A172 (cell line): ENCODE measurements around the gene ATP5PF. TPM values are rescaled to one million over a fixed set of nuclear protein-coding genes. Genes with fewer than 3 reads are reported as not detected.
A peak's percentile ranks its signal among the peaks of the same experiment; 100 is the strongest.
"Not testable (repeated sequence)": the region's sequence is repeated elsewhere in the genome, so short reads cannot be mapped to it uniquely, and the experiment has no call there.

ENCODE experiments used
- DNase-seq: peaks from one replicate; pipeline ENCODE4 v3.0.0-alpha.2; 2015; ENCODE audit warnings: low spot score
- total RNA-seq: library from RNA; depleted of rRNA; stranded (reverse); fragments of >200 nt; shearing (Covaris generic); gene quantifications from 2 replicates; pipeline ENCODE4 v1.2.3, GENCODE V29; 2014; rRNA removed

The ATP5PF gene
- total RNA-seq, 1 experiment from 2014 or later, result 247 TPM

DNA sequence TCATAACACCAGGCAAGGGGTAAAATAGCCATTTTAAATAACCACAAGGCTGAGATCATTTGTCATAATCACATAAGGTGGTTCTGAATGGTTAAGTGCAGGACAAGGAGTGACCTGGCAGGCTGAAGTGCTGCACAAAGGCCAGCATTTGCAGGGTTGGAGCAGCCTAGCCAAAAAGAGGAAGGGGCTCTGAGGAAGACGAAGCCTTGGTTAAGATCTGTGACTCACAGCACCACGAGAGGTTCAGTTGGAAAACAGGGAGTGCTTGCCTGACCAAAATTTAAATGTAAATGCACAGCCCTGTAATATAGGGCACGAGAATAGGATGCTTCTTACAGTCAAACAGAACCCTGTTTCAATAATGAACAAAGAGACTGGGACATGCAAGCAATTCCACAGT, 12.1 kb downstream of the ATP5PF start:
- DNase-seq, result no peak

GRCh38 chr21:25721987-25722386, 12.7 kb downstream of the ATP5PF start:
- DNase-seq, result no peak

DNA sequence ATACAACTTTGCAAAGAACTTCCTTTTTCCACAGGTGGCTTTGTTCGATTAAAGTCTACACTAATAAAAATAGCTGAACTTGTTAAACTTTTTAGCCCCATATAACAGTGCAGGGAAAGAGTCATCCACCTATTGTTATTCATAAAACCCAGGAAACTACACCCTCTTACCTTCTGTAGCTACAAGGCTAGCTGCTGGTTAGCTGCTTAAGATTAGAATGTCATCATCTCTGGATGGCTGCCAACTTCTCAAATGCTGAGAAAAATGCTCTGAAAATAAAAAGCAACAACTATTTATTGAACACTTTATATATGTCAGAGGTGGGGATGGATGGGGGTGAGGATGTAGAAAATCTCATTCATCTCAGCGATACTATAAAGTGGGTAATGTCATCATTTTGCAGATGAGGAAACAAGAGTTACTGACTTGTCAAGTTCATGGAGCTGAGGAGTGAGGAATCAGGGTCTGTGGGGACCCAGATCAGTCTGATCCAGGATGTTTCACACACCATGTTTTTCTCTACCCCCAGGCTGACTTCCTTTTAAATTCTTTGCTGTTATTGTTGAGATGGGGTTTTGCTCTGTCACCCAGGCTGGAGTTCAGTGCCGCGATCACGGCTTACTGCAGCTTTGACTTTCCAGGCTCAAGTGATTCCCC, 17.1 kb downstream of the ATP5PF start:
- peak; percentile 32 for DNase-seq

DNA sequence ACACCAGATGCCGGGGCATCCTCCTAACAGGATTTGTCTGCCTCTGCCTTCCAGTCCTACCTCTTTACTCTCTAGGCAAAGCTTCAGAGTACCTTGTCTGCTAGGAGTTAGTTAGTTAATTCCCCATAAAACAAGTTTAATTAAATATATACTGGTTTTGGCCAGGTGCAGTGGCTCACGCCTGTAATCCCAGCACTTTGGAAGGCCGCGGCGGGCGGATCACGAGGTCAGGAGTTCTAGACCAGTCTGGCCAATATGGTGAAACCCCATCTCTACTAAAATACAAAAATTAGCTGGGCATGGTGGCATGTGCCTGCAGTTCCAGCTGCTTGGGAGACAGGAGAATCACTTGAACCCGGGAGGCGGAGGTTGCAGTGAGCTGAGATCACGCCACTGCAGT, 20.6 kb downstream of the ATP5PF start:
- not testable (repeated sequence) for DNase-seq

DNA sequence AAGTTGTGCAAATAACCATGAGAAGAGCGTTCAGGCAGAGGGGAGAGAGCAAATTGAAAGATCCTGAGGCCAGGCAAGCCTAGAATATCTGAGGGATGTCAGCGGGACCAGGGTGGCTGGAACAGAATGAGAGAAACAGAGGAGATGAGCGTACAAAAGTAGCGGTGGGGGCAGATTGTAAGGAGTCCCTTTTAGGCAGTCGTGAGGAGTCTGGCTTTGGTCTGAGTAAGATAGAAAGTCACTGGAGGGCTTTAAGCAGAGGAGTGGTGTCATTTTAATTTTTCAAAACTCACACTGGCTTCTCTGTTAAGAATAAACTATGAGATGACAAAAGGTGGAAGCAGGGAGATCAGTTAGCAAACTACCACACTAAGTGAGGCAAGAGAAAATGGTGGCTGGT, 24.2 kb downstream of the ATP5PF start:
- no peak for DNase-seq

GRCh38 chr21:25709684-25710265, 24.9 kb downstream of the ATP5PF start:
- no peak for DNase-seq

- DNase-seq, result peak; percentile 58
These were observed 26.1 kb downstream of the ATP5PF start for GRCh38 chr21:25708467-25709065.

- DNase-seq, result no peak
These were observed 33.2 kb downstream of the ATP5PF start for GRCh38 chr21:25701529-25701928.

DNA sequence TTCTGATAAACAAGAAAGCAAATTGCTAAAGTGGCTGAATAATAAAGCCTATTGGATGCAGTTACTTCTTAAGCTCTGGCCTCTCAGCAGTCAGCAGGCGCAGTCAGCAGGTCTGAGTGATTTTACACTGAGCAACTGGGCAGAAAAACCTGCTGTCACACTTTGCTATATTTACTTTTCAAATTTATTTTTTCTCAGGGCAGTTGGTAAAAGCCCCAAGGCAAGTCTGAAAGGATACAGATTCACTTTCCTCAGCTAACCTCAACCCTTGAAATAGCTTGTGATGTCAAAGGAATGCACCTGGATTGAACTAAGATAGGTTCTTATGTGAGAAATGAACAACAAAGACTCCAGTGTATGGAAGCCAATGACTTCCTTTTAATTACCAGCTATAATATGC, 34.0 kb downstream of the ATP5PF start:
- no peak for DNase-seq

- DNase-seq, result not testable (repeated sequence)
These were observed 39.2 kb downstream of the ATP5PF start for GRCh38 chr21:25695461-25695860.

DNA sequence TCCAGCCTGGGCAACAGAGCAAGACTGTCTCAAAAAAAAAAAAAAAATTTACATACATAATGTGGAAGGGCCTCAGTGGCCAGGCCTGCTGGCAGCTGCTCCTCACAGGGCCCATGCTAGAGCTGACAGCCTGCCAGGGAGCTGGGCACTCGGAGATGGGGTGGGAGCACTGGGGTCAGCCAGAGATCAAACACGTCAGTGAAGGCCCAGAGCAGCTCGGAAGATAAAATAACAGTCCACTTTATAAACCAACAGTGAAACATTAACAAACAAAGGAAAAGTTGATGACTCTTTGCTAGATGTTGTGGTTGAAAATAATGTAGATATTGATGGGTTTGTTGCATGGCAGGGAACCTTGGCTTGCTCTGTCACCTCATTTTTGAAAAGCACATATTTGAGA, 42.7 kb downstream of the ATP5PF start:
- DNase-seq, result no peak

- DNase-seq, result no peak
These were observed 45.5 kb downstream of the ATP5PF start for GRCh38 chr21:25689226-25689625.

DNA sequence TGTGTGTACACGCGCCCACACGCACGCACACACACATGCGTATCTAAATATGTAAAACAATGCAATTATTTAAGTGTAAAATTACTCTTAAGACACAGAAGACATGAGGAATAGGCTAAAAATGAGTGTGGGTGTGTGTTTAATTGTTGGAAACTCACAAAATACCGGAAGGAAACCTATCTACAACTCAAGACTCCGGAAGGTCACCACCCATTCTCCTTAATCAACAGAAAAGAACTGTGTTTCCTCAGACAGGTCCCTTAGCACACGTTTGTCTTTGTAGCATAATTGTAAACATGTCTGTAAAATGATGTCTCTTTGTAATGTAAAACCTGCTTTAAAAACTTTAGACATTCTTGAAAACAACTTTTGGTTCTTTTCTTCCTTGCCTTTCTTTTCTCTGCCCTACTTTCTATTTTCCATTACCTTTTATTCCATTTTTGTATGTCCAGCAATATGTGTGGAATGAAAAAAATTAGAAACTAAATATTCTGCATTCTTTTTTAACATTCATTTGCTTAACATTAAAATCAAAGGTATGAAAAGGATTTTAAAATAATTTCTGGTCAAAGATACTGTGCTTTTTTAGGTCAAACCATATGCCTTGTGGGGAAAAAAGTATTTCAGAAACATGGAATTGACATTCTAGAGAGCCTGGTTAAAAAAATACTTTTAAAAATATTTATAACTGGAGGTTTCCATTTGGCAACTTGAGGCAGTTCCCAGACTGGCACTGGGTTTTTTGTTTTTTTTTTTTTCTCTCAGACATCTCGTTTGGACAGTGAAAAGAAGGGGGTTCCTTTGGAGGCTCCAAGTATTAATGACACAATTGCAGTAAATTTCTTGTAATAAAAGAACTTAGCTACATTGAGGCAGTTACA, 46.2 kb downstream of the ATP5PF start:
- DNase-seq, result no peak

DNA sequence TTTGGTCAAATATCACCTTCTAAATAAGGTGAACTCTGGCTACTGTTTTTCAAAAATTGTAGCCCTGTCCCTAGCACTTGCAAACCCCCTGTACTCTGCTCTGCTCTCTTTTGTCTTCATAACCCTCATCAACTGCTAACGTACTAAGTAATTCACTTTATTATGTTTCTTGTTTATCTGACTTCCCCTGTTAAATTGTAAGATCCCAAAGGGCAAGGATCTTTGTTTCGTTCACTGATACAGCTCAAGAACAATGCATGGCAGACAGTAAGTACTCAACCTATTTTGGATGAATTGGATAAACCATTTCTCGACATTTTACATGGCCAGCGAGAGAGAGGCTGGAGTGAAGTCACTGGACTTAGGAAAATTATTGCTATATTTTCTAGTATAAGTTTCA, 46.9 kb downstream of the ATP5PF start:
- no peak for DNase-seq

GRCh38 chr21:25682382-25682781, 52.3 kb downstream of the ATP5PF start:
- DNase-seq, result no peak

GRCh38 chr21:25676451-25676850, 58.3 kb downstream of the ATP5PF start:
- no peak for DNase-seq

Other genes starting within 250 kb of the ATP5PF start
- gene MRPL39, start 127.4 kb downstream of the ATP5PF start, total RNA-seq, result 77.0 and 91.8 TPM in 2 replicates
- 3.7 and 4.2 TPM in 2 replicates for gene JAM2, start 95.6 kb downstream of the ATP5PF start, total RNA-seq
- 33.0 and 34.2 TPM in 2 replicates for gene GABPA, start 68 bp upstream of the ATP5PF start, total RNA-seq